A549 (cell line): ENCODE data around the gene CTNNA3. TPM values are rescaled to one million over a fixed set of nuclear protein-coding genes. Genes with fewer than 3 reads are reported as not detected.

ENCODE experiments used
- ATAC-seq, 2 experiments: fragments of 200-7000 bp in 1 of 2; fragments of >200 bp in 1 of 2; cut with Nextera tagmentation in 1 of 2; cut with Tn5 transposase in 1 of 2; 3 replicates each; pipeline versions ENCODE4 v1.8.0 to v1.9.1; 2018 to 2020; ENCODE audit warnings: mild to moderate bottlenecking in 1 of 2, moderate library complexity in 1 of 2
- CTCF ChIA-PET: fragments of 300-600 bp; sonication (Branson Sonifier 250); formaldehyde crosslinking; extraction: SDS; loops from one replicate; lab custom pipeline; 2021; ENCODE audit warnings: antibody characterized with exemption, inconsistent platforms; lab: Yijun Ruan, JAX
- POLR2A ChIA-PET: fragments of 350-600 bp; formaldehyde crosslinking; extraction: SDS; loops from one replicate; lab custom pipeline; 2021; ENCODE audit warnings: antibody characterized with exemption, inconsistent platforms; lab: Yijun Ruan, JAX
- DNase-seq, 2 experiments: peaks; one replicate each; pipeline versions ENCODE4 v3.0.0 to v3.0.0-alpha.2; 2011 to 2016; ENCODE audit warnings: low read depth in 1 of 2, low spot score in 1 of 2
- FAIRE-seq: peaks from 2 replicates; lab custom pipeline; 2011; peaks lifted over from hg19 to GRCh38; lab: Jason Lieb, UNC
- H3K27ac ChIP-seq, 2 experiments: fragments of >200 bp; sonication (Bioruptor Twin); formaldehyde crosslinking; 3 replicates each; pipeline ENCODE4 v1.5.1; 2016 to 2017
- H3K4me1 ChIP-seq: fragments of >200 bp; sonication (Bioruptor Twin); formaldehyde crosslinking; 3 replicates; pipeline ENCODE4 v1.6.1; 2016
- H3K4me2 ChIP-seq: fragments of >200 bp; sonication (Bioruptor Twin); formaldehyde crosslinking; 3 replicates; pipeline ENCODE4 v1.6.1; 2016
- H3K4me3 ChIP-seq: fragments of >200 bp; sonication (Bioruptor Twin); formaldehyde crosslinking; 3 replicates; pipeline ENCODE4 v1.5.1; 2016
- H3K9me3 ChIP-seq: fragments of >200 bp; sonication (Bioruptor Twin); formaldehyde crosslinking; 3 replicates; pipeline ENCODE4 v1.6.1; 2016
- BCL3 ChIP-seq: fragments of >200 bp; sonication (Bioruptor Twin); formaldehyde crosslinking; IDR thresholded peaks from 3 replicates; pipeline ENCODE4 v1.6.1; 2016
- CBX8 ChIP-seq: fragments of 200-600 bp; sonication (generic); IDR thresholded peaks from 2 replicates; pipeline ENCODE4 v1.6.1; 2016
- CEBPB ChIP-seq, 2 experiments: fragments of >200 bp in 1 of 2; sonication (Bioruptor Twin) in 1 of 2; formaldehyde crosslinking in 1 of 2; IDR thresholded peaks; 2 replicates each; pipeline ENCODE4 v1.6.1; 2012 to 2016
- CHD2 ChIP-seq: fragments of 150-350 bp; IDR thresholded peaks from 2 replicates; pipeline ENCODE4 v1.6.1; 2014; ENCODE audit warnings: low read length; ENCODE audit not compliant: partially characterized antibody
- CHD4 ChIP-seq: fragments of 200-600 bp; sonication (generic); IDR thresholded peaks from 2 replicates; pipeline ENCODE4 v1.6.1; 2016; ENCODE audit warnings: antibody characterized with exemption, mild to moderate bottlenecking, borderline replicate concordance
- EP300 ChIP-seq, 2 experiments: fragments of >200 bp; sonication (Bioruptor Twin); formaldehyde crosslinking; IDR thresholded peaks; 2 replicates in 1 of 2; 3 replicates in 1 of 2; pipeline ENCODE4 v1.6.1; 2016 to 2017
- ESRRA ChIP-seq: fragments of 150-350 bp; IDR thresholded peaks from 2 replicates; pipeline ENCODE4 v1.6.1; 2014; ENCODE audit warnings: mild to moderate bottlenecking, low read length, borderline replicate concordance
- FOXS1 ChIP-seq: fragments of 250-450 bp; sonication (Bioruptor Pico); IDR thresholded peaks from 2 replicates; pipeline ENCODE4 v1.5.0; 2020; ENCODE audit warnings: mild to moderate bottlenecking, moderate library complexity
- HOXB13 ChIP-seq: fragments of 250-450 bp; sonication (Bioruptor Pico); IDR thresholded peaks from 2 replicates; pipeline ENCODE4 v1.5.0; 2020; ENCODE audit warnings: low read depth, mild to moderate bottlenecking, moderate library complexity
- JUN ChIP-seq, 2 experiments: fragments of >200 bp; sonication (Bioruptor Twin); formaldehyde crosslinking; IDR thresholded peaks; 2 replicates in 1 of 2; 3 replicates in 1 of 2; pipeline ENCODE4 v1.6.1; 2016 to 2017
- JUNB ChIP-seq: fragments of >200 bp; sonication (Bioruptor Twin); formaldehyde crosslinking; IDR thresholded peaks from 2 replicates; pipeline ENCODE4 v1.6.1; 2016
- MAFK ChIP-seq: fragments of 450-650 bp; IDR thresholded peaks from 2 replicates; pipeline ENCODE4 v1.6.1; 2014; ENCODE audit not compliant: partially characterized antibody
- MAZ ChIP-seq: fragments of 150-350 bp; IDR thresholded peaks from 2 replicates; pipeline ENCODE4 v1.6.1; 2014; ENCODE audit warnings: antibody characterized with exemption, low read depth, low read length, borderline replicate concordance
- MYC ChIP-seq: IDR thresholded peaks from 2 replicates; pipeline ENCODE4 v1.6.1; 2012; ENCODE audit warnings: mild to moderate bottlenecking, inconsistent platforms, low read length, improper control_type of control experiment, borderline replicate concordance
- PHF8 ChIP-seq: fragments of 200-600 bp; sonication (generic); IDR thresholded peaks from 2 replicates; pipeline ENCODE4 v1.6.1; 2016; ENCODE audit warnings: low read depth, mild to moderate bottlenecking, antibody characterized with exemption, moderate library complexity, borderline replicate concordance
- RAD21 ChIP-seq, 2 experiments: fragments of >200 bp in 1 of 2; sonication (Bioruptor Twin) in 1 of 2; formaldehyde crosslinking in 1 of 2; IDR thresholded peaks in 1 of 2; conservative IDR thresholded peaks in 1 of 2; 2 replicates in 1 of 2; 3 replicates in 1 of 2; pipeline ENCODE4 v1.6.1; 2012 to 2018; ENCODE audit warnings: inconsistent platforms in 1 of 2
- RARB ChIP-seq: fragments of 250-450 bp; sonication (Bioruptor Pico); IDR thresholded peaks from 2 replicates; pipeline ENCODE4 v1.8.0; 2021; ENCODE audit warnings: mild to moderate bottlenecking, moderate library complexity
- RCOR1 ChIP-seq: fragments of 150-350 bp; IDR thresholded peaks from 2 replicates; pipeline ENCODE4 v1.6.1; 2014; ENCODE audit warnings: antibody characterized with exemption, low read length, low read depth
- RFX5 ChIP-seq: fragments of 450-650 bp; IDR thresholded peaks from 2 replicates; pipeline ENCODE4 v1.7.1; 2014; ENCODE audit warnings: antibody characterized with exemption, mild to moderate bottlenecking, moderate library complexity
- SMC3 ChIP-seq: fragments of >200 bp; sonication (Bioruptor Twin); formaldehyde crosslinking; IDR thresholded peaks from 3 replicates; pipeline ENCODE4 v1.6.1; 2018; ENCODE audit warnings: inconsistent platforms
- USF2 ChIP-seq: fragments of 450-650 bp; IDR thresholded peaks from 2 replicates; pipeline ENCODE4 v1.6.1; 2014; ENCODE audit warnings: antibody characterized with exemption
- ZC3H11A ChIP-seq: fragments of 450-650 bp; IDR thresholded peaks from 2 replicates; pipeline ENCODE4 v1.6.1; 2014; ENCODE audit warnings: antibody characterized with exemption, mild to moderate bottlenecking
- ZNF302 ChIP-seq: fragments of 250-450 bp; sonication (Bioruptor Pico); IDR thresholded peaks from 2 replicates; pipeline ENCODE4 v1.9.0; 2021; ENCODE audit warnings: inconsistent platforms, mild to moderate bottlenecking, moderate library complexity
- WGBS: methylation state at CpG from one replicate; pipeline ENCODE4 v1.1.6; 2017; ENCODE audit errors: missing lambda C conversion rate; 5-methylcytosine and 5-hydroxymethylcytosine counted together
- polyA plus RNA-seq, 4 experiments: library from polyadenylated mRNA; depleted of rRNA in 3 of 4; stranded (reverse); fragments of >200 nt; fragmentation: RNase III in 1 of 4; extraction: RNeasy Plus Mini Kit Qiagen cat#74134 plus additional on column Dnase treatment in 1 of 4; gene quantifications; 2 replicates in 3 of 4; 3 replicates in 1 of 4; pipeline ENCODE4 v1.2.3, GENCODE V29; 2011 to 2017
- TF ChIP-seq, protein P1 (sequence below): IDR thresholded peaks from 2 replicates; pipeline ENCODE4 v1.6.1; 2012; ENCODE audit warnings: low read depth, borderline replicate concordance
- TF ChIP-seq, protein P2 (sequence below): fragments of 150-350 bp; IDR thresholded peaks from 2 replicates; pipeline ENCODE4 v1.6.1; 2014; ENCODE audit warnings: low read depth, mild to moderate bottlenecking, low read length

Gene CTNNA3
- polyA plus RNA-seq, 2 of the 4 experiments (the other 2 are of a cell fraction): not detected

- CTCF ChIA-PET: no interaction called here
- 12% methylated on average over 1 of the region's 1 CpG for WGBS
- Histone ChIP-seq H3K4me3 (no peak overlapping the region), H3K4me1 (no peaks in the 10 kb centered on the region), H3K27ac (no peak overlapping the region), H3K9me3 (no peaks in the 10 kb centered on the region; the same call in 2 of the 3 replicates), H3K4me2 (no peak overlapping the region)
- FAIRE-seq (no peak), DNase-seq (no peak), ATAC-seq (no peak)
- POLR2A ChIA-PET: no interaction called here
- TF ChIP-seq MAZ (no peak), JUN (IDR thresholded peaks at IDR 0.05) (no peak), RAD21 (conservative IDR thresholded peaks at IDR 0.05 in 1 of 2, IDR thresholded peaks at IDR 0.05 in 1 of 2) (no peak), FOXS1 (CRISPR knock-in tag) (no peak), EP300 (IDR thresholded peaks at IDR 0.05) (no peak), JUNB (no peak), MYC (no peak), ZC3H11A (no peak), HOXB13 (no peak), ESRRA (no peak), BCL3 (no peak), ZNF302 (no peak), USF2 (no peak), PHF8 (no peak), RFX5 (no peak), CBX8 (no peak), CEBPB (IDR thresholded peaks at IDR 0.05) (no peak)
- TF ChIP-seq, protein P1, sequence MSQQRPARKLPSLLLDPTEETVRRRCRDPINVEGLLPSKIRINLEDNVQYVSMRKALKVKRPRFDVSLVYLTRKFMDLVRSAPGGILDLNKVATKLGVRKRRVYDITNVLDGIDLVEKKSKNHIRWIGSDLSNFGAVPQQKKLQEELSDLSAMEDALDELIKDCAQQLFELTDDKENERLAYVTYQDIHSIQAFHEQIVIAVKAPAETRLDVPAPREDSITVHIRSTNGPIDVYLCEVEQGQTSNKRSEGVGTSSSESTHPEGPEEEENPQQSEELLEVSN: no peak
- TF ChIP-seq, protein P2, sequence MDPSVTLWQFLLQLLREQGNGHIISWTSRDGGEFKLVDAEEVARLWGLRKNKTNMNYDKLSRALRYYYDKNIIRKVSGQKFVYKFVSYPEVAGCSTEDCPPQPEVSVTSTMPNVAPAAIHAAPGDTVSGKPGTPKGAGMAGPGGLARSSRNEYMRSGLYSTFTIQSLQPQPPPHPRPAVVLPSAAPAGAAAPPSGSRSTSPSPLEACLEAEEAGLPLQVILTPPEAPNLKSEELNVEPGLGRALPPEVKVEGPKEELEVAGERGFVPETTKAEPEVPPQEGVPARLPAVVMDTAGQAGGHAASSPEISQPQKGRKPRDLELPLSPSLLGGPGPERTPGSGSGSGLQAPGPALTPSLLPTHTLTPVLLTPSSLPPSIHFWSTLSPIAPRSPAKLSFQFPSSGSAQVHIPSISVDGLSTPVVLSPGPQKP: no peak
Observed at GRCh38 chr10:65898055-65898454, 1797.9 kb downstream of the CTNNA3 start.

GRCh38 chr10:65894961-65895360 lies 1801.0 kb downstream of the CTNNA3 start:
- no peak overlapping the region for H3K27ac ChIP-seq
- no peak for DNase-seq
- no peak overlapping the region for H3K4me2 ChIP-seq
- ATAC-seq: no peak
- POLR2A ChIA-PET: no interaction called here
- no peak overlapping the region for H3K4me3 ChIP-seq
- CTCF ChIA-PET: no interaction called here
- H3K4me1 ChIP-seq: peaks cover 10% of the 10 kb centered on the region
- no peaks in the 10 kb centered on the region; the same call in 2 of the 3 replicates for H3K9me3 ChIP-seq
- TF ChIP-seq RARB (CRISPR knock-in tag) (no peak), FOXS1 (CRISPR knock-in tag) (no peak), HOXB13 (no peak), MAFK (no peak), CHD4 (no peak), RCOR1 (no peak), CHD2 (no peak), SMC3 (no peak)
- TF ChIP-seq, all 56 proteins: peak for 0
- no peak for FAIRE-seq
- WGBS: 81% methylated on average over 7 of the region's 7 CpGs
